ENCODE data around the gene DHX29.

GRCh38 chr5:55225346-55225745 is 82.1 kb downstream of the DHX29 start:
- TF ChIP-seq EP300 (IDR thresholded peaks at IDR 0.05) (no peak), POLR2AphosphoS5 (IDR thresholded peaks at IDR 0.05) (no peak), POLR2A (IDR thresholded peaks at IDR 0.05) (no peak), CTCF (IDR thresholded peaks at IDR 0.05) (no peak)

Measured in gastroesophageal sphincter (tissue), 3 donors.